Upper lobe of left lung (tissue), 6 donors: ENCODE results near the gene AIMP2. TPM values are rescaled to one million over a fixed set of nuclear protein-coding genes. Genes with fewer than 3 reads are reported as not detected.

Experiments
- ATAC-seq, 2 donors: fragments of 200-7000 bp; cut with Tn5 transposase; one replicate each; pipeline ENCODE4 v1.9.1; 2022; ENCODE audit warnings: mild to moderate bottlenecking in 2 of 2, moderate library complexity in 2 of 2; ENCODE audit not compliant: low FRiP score in 2 of 2
- DNase-seq, 2 donors: peaks; one replicate each; pipeline ENCODE4 v3.0.0-alpha.2; 2019 to 2020
- H3K27ac ChIP-seq, 4 donors: fragments of 200-600 bp; sonication (generic); one replicate each; pipeline ENCODE4 v1.5.1; 2016 to 2019
- H3K27me3 ChIP-seq, 4 donors: fragments of 200-600 bp; sonication (generic); one replicate each; pipeline ENCODE4 v1.5.1; 2017 to 2019
- H3K36me3 ChIP-seq, 4 donors: fragments of 200-600 bp; sonication (generic); one replicate each; pipeline ENCODE4 v1.5.1; 2016 to 2019
- H3K4me1 ChIP-seq, 4 donors: fragments of 200-600 bp; sonication (generic); one replicate each; pipeline ENCODE4 v1.5.1; 2018 to 2019
- H3K4me3 ChIP-seq, 4 donors: fragments of 200-600 bp; sonication (generic); one replicate each; pipeline ENCODE4 v1.5.1; 2017 to 2019; ENCODE audit warnings: mild to moderate bottlenecking in 2 of 4, moderate library complexity in 1 of 4
- H3K9me3 ChIP-seq, 4 donors: fragments of 200-600 bp; sonication (generic); one replicate each; pipeline ENCODE4 v1.5.1; 2018 to 2019
- CTCF ChIP-seq, 6 experiments: fragments of 450-650 bp in 4 of 6; fragments of 200-600 bp in 2 of 6; sonication (generic) in 2 of 6; IDR thresholded peaks; one replicate each; pipeline ENCODE4 v1.5.1; 2016 to 2019; ENCODE audit warnings: antibody characterized with exemption in 6 of 6
- EP300 ChIP-seq, 4 donors: sonication (generic); formaldehyde crosslinking; IDR thresholded peaks; one replicate each; pipeline ENCODE4 v1.5.1; 2017; ENCODE audit warnings: antibody characterized with exemption in 4 of 4, control low read depth in 2 of 4
- POLR2A ChIP-seq, 4 donors: fragments of 450-650 bp; IDR thresholded peaks; one replicate each; pipeline ENCODE4 v1.5.1; 2016 to 2017; ENCODE audit warnings: antibody characterized with exemption in 4 of 4, mild to moderate bottlenecking in 2 of 4
- POLR2AphosphoS5 ChIP-seq, 2 donors: sonication (generic); formaldehyde crosslinking; IDR thresholded peaks; one replicate each; pipeline ENCODE4 v1.5.1; 2017; ENCODE audit warnings: antibody characterized with exemption in 2 of 2
- WGBS, 2 donors: methylation state at CpG; one replicate each; pipeline ENCODE4 v1.1.5; 2017 to 2018; 5-methylcytosine and 5-hydroxymethylcytosine counted together
- total RNA-seq, 6 donors: library from RNA; depleted of rRNA in 4 of 6; stranded (reverse); fragments of >200 nt in 4 of 6; gene quantifications; one replicate each; pipeline versions ENCODE4 v1.1.0 to v1.2.1, GENCODE V29; 2016 to 2021
- donor health status: DM: no; HTN: no; CAD: no; lungs with moderate emphysema.
- donor health status: DM: no; HTN: yes; CAD: no; lungs with severe emphysema.

AIMP2 gene
- total RNA-seq, 6 donors from 2014 or later, result 8.4 to 58.1 (median 25.3) TPM

GRCh38 chr7:6028563-6028962 is 19.5 kb downstream of the AIMP2 start:
- peaks cover 7 to 18% (median 15%) of the 10 kb centered on the region in 4 donors for H3K4me1 ChIP-seq
- peaks cover 13 to 93% (median 44%) of the 10 kb centered on the region in 4 donors for H3K36me3 ChIP-seq
- H3K27ac ChIP-seq, result no peak overlapping the region
- 87 to 91% methylated on average over 5 of the region's 5 CpGs for WGBS, 2 donors
- no peaks in the 10 kb centered on the region for H3K9me3 ChIP-seq
- no peak overlapping the region for H3K4me3 ChIP-seq
- ATAC-seq (no peak), DNase-seq (no peak)
- no peak for TF ChIP-seq POLR2AphosphoS5 (IDR thresholded peaks at IDR 0.05)
- TF ChIP-seq EP300 (IDR thresholded peaks at IDR 0.05), result no peak
- no peak for TF ChIP-seq POLR2A (IDR thresholded peaks at IDR 0.05)
- TF ChIP-seq CTCF (IDR thresholded peaks at IDR 0.05), result no peak
- H3K27me3 ChIP-seq, result no peaks in the 10 kb centered on the region

- WGBS, 2 donors, result 85 to 90% methylated on average over 2 of the region's 2 CpGs
- peaks cover 3 to 15% (median 11%) of the 10 kb centered on the region in 4 donors for H3K4me1 ChIP-seq
These were observed 21.9 kb downstream of the AIMP2 start, which contains the start of gene ANKRD61 for GRCh38 chr7:6030988-6031387. TSS of gene ANKRD61 (plus strand) at chr7:6031376. CDS start at chr7:6031376, 0 bp downstream.

GRCh38 chr7:6031567-6031966 is 22.5 kb downstream of the AIMP2 start:
- H3K36me3 ChIP-seq, result peaks cover 4 to 91% (median 51%) of the 10 kb centered on the region in 4 donors
- DNase-seq (no peak), ATAC-seq (no peak)
- 87 to 96% methylated on average over 3 of the region's 3 CpGs for WGBS, 2 donors
- TF ChIP-seq POLR2AphosphoS5 (IDR thresholded peaks at IDR 0.05), result no peak
- no peak for TF ChIP-seq POLR2A (IDR thresholded peaks at IDR 0.05)
- TF ChIP-seq EP300 (IDR thresholded peaks at IDR 0.05), result no peak
- no peak for TF ChIP-seq CTCF (IDR thresholded peaks at IDR 0.05)
- H3K4me3 ChIP-seq, result no peak overlapping the region
- no peaks in the 10 kb centered on the region for H3K9me3 ChIP-seq
- H3K4me1 ChIP-seq, result peaks cover 0 to 9% (median 6%) of the 10 kb centered on the region in 4 donors
- no peaks in the 10 kb centered on the region for H3K27me3 ChIP-seq
- H3K27ac ChIP-seq, result no peak overlapping the region

More at GRCh38 chr7:6030988-6031387, 21.9 kb downstream of the AIMP2 start, which contains the start of gene ANKRD61:
- Histone ChIP-seq H3K4me3 (no peak within 1 kb of the TSS), H3K27me3 (no peaks in the 10 kb centered on the region), H3K9me3 (no peaks in the 10 kb centered on the region), H3K36me3 (peaks cover 5 to 92% (median 49%) of the 10 kb centered on the region in 4 donors), H3K27ac (no peak within 1 kb of the TSS)
- ATAC-seq (no peak), DNase-seq (no peak)
- TF ChIP-seq POLR2AphosphoS5 (IDR thresholded peaks at IDR 0.05) (no peak), CTCF (IDR thresholded peaks at IDR 0.05) (no peak), EP300 (IDR thresholded peaks at IDR 0.05) (no peak), POLR2A (IDR thresholded peaks at IDR 0.05) (no peak)

GRCh38 chr7:6032167-6032566 is 23.1 kb downstream of the AIMP2 start:
- TF ChIP-seq POLR2A (IDR thresholded peaks at IDR 0.05), result no peak
- no peak for TF ChIP-seq EP300 (IDR thresholded peaks at IDR 0.05)
- TF ChIP-seq CTCF (IDR thresholded peaks at IDR 0.05), result no peak
- TF ChIP-seq POLR2AphosphoS5 (IDR thresholded peaks at IDR 0.05), result no peak
- 85 to 89% methylated on average over 5 of the region's 5 CpGs for WGBS, 2 donors
- peaks cover 10 to 93% (median 48%) of the 10 kb centered on the region in 4 donors for H3K36me3 ChIP-seq
- H3K4me3 ChIP-seq, result no peak overlapping the region
- peaks cover 0 to 3% (median under 1%) of the 10 kb centered on the region in 4 donors for H3K4me1 ChIP-seq
- DNase-seq (no peak), ATAC-seq (no peak)
- H3K27ac ChIP-seq, result no peak overlapping the region
- H3K27me3 ChIP-seq, result no peaks in the 10 kb centered on the region
- no peaks in the 10 kb centered on the region for H3K9me3 ChIP-seq

- H3K4me3 ChIP-seq, result no peak overlapping the region
- H3K36me3 ChIP-seq, result peaks cover 13 to 93% (median 49%) of the 10 kb centered on the region in 4 donors
- WGBS, 2 donors, result 91% methylated on average over 7 of the region's 7 CpGs
- TF ChIP-seq POLR2A (IDR thresholded peaks at IDR 0.05), result no peak
- no peaks in the 10 kb centered on the region for H3K4me1 ChIP-seq
- H3K27me3 ChIP-seq, result no peaks in the 10 kb centered on the region
- DNase-seq (no peak), ATAC-seq (no peak)
- no peaks in the 10 kb centered on the region for H3K9me3 ChIP-seq
- no peak overlapping the region for H3K27ac ChIP-seq
These were observed 23.6 kb downstream of the AIMP2 start for GRCh38 chr7:6032641-6033040.
